ENCODE measurements around the gene MYL10.

MYL10 gene

GRCh38 chr7:101594790-101595189, 34.3 kb downstream of the MYL10 start:
- DNase-seq: no peak

- no peak for DNase-seq
These were observed 35.5 kb downstream of the MYL10 start for GRCh38 chr7:101593556-101593955.

- no peak for DNase-seq
These were observed 37.6 kb downstream of the MYL10 start for GRCh38 chr7:101591504-101591903.

GRCh38 chr7:101590663-101591435, 38.2 kb downstream of the MYL10 start:
- no peak for DNase-seq

GRCh38 chr7:101589976-101590662, 39.0 kb downstream of the MYL10 start:
- no peak for DNase-seq

GRCh38 chr7:101589052-101589451, 40.0 kb downstream of the MYL10 start:
- DNase-seq: no peak

GRCh38 chr7:101588131-101588935, 40.8 kb downstream of the MYL10 start:
- DNase-seq: no peak

- DNase-seq: no peak
These were observed 42.0 kb downstream of the MYL10 start for GRCh38 chr7:101586906-101587677.

GRCh38 chr7:101586078-101586905, 42.8 kb downstream of the MYL10 start:
- DNase-seq: no peak

GRCh38 chr7:101582971-101583370, 46.1 kb downstream of the MYL10 start:
- DNase-seq: no peak

GRCh38 chr7:101581891-101582290, 47.2 kb downstream of the MYL10 start:
- no peak for DNase-seq

- no peak for DNase-seq
These were observed 48.5 kb downstream of the MYL10 start for GRCh38 chr7:101580596-101580995.

GRCh38 chr7:101578552-101578951, 50.5 kb downstream of the MYL10 start:
- DNase-seq: no peak

- DNase-seq: no peak
These were observed 52.1 kb downstream of the MYL10 start for GRCh38 chr7:101576998-101577397.

- no peak for DNase-seq
These were observed 53.4 kb downstream of the MYL10 start for GRCh38 chr7:101575721-101576120.

GRCh38 chr7:101575168-101575567, 53.9 kb downstream of the MYL10 start:
- no peak for DNase-seq

GRCh38 chr7:101572156-101572555, 56.9 kb downstream of the MYL10 start:
- no peak for DNase-seq

- DNase-seq: peak; percentile 21
These were observed 61.9 kb downstream of the MYL10 start for GRCh38 chr7:101567230-101567629.

GRCh38 chr7:101565601-101566209, 63.4 kb downstream of the MYL10 start:
- no peak for DNase-seq

GRCh38 chr7:101564778-101565211, 64.3 kb downstream of the MYL10 start:
- DNase-seq: no peak

Data from DMS79 treated with DMSO at 0.1 percent for 48 hours (cell line).